HG03135 (cell line): ENCODE results near the gene S100A7A.
"Not testable (repeated sequence)": the region's sequence is repeated elsewhere in the genome, so short reads cannot be mapped to it uniquely, and the experiment has no call there.

Experiments used
- ATAC-seq: cut with Tn5 transposase; IDR thresholded peaks from one replicate; pipeline ENCODE4 v1.9.1; 2021; ENCODE audit warnings: mild to moderate bottlenecking, moderate library complexity; ENCODE audit not compliant: unreplicated experiment

Gene S100A7A

GRCh38 chr1:153394391-153394790 lies 21.9 kb upstream of the S100A7A start:
- ATAC-seq, result no peak

- ATAC-seq, result no peak
These were observed 21.1 kb upstream of the S100A7A start for GRCh38 chr1:153395136-153395685.

GRCh38 chr1:153395776-153396175 lies 20.5 kb upstream of the S100A7A start:
- no peak for ATAC-seq

- no peak for ATAC-seq
These were observed 19.9 kb upstream of the S100A7A start for GRCh38 chr1:153396461-153396860.

GRCh38 chr1:153397051-153397923 lies 19.0 kb upstream of the S100A7A start:
- ATAC-seq, result no peak

GRCh38 chr1:153397924-153398651 lies 18.2 kb upstream of the S100A7A start:
- no peak for ATAC-seq

GRCh38 chr1:153399401-153400055 lies 16.8 kb upstream of the S100A7A start:
- no peak for ATAC-seq

GRCh38 chr1:153400244-153400643 lies 16.1 kb upstream of the S100A7A start:
- ATAC-seq, result no peak

GRCh38 chr1:153401461-153401860 lies 14.9 kb upstream of the S100A7A start:
- no peak for ATAC-seq

- ATAC-seq, result no peak
These were observed 14.1 kb upstream of the S100A7A start for GRCh38 chr1:153402226-153402625.

GRCh38 chr1:153403421-153404085 lies 12.8 kb upstream of the S100A7A start:
- ATAC-seq, result no peak

- ATAC-seq, result no peak
These were observed 12.2 kb upstream of the S100A7A start for GRCh38 chr1:153404086-153404635.

GRCh38 chr1:153404768-153405167 lies 11.6 kb upstream of the S100A7A start:
- no peak for ATAC-seq

- not testable (repeated sequence) for ATAC-seq
These were observed 10.3 kb upstream of the S100A7A start for GRCh38 chr1:153405825-153406599.

- ATAC-seq, result not testable (repeated sequence)
These were observed 9.0 kb upstream of the S100A7A start for GRCh38 chr1:153407274-153407673.

GRCh38 chr1:153413961-153414360 lies 2.4 kb upstream of the S100A7A start:
- ATAC-seq, result not testable (repeated sequence)

GRCh38 chr1:153417136-153417888 lies 992 bp downstream of the S100A7A start:
- ATAC-seq, result no peak

- ATAC-seq, result not testable (repeated sequence)
These were observed 2.6 kb downstream of the S100A7A start for GRCh38 chr1:153418758-153419435.
